ENCODE data around the gene F10.

The F10 gene

GRCh38 chr13:113166681-113167080, 44.1 kb downstream of the F10 start:
- no peak overlapping the region for H3K4me3 ChIP-seq (ENCODE audit: control insufficient read depth, low read depth, low read length)
- TF ChIP-seq CTCF (IDR thresholded peaks at IDR 0.05; ENCODE audit: control insufficient read depth, insufficient read depth, low read depth, low read length, missing control alignments) = no peak

GRCh38 chr13:113167155-113167554, 44.6 kb downstream of the F10 start:
- no peak for TF ChIP-seq CTCF (IDR thresholded peaks at IDR 0.05; ENCODE audit: control insufficient read depth, insufficient read depth, low read depth, low read length, missing control alignments)
- DNase-seq (ENCODE audit: low read depth) = no peak
- H3K4me3 ChIP-seq (ENCODE audit: control insufficient read depth, low read depth, low read length) = no peak overlapping the region

More at GRCh38 chr13:113166681-113167080, 44.1 kb downstream of the F10 start:
- DNase-seq (ENCODE audit: low read depth) = no peak

GRCh38 chr13:113167575-113167974, 45.0 kb downstream of the F10 start:
- no peak for TF ChIP-seq CTCF (IDR thresholded peaks at IDR 0.05; ENCODE audit: control insufficient read depth, insufficient read depth, low read depth, low read length, missing control alignments)
- DNase-seq (ENCODE audit: low read depth) = no peak
- H3K4me3 ChIP-seq (ENCODE audit: control insufficient read depth, low read depth, low read length) = no peak overlapping the region

GRCh38 chr13:113168211-113168610, 45.6 kb downstream of the F10 start:
- no peak for TF ChIP-seq CTCF (IDR thresholded peaks at IDR 0.05; ENCODE audit: control insufficient read depth, insufficient read depth, low read depth, low read length, missing control alignments)
- H3K4me3 ChIP-seq (ENCODE audit: control insufficient read depth, low read depth, low read length) = no peak overlapping the region
- DNase-seq (ENCODE audit: low read depth) = no peak

GRCh38 chr13:113169277-113170272, 47.0 kb downstream of the F10 start:
- no peak for TF ChIP-seq CTCF (IDR thresholded peaks at IDR 0.05; ENCODE audit: control insufficient read depth, insufficient read depth, low read depth, low read length, missing control alignments)
- no peak for DNase-seq (ENCODE audit: low read depth)
- H3K4me3 ChIP-seq (ENCODE audit: control insufficient read depth, low read depth, low read length) = no peak overlapping the region

- no peak overlapping the region for H3K4me3 ChIP-seq (ENCODE audit: control insufficient read depth, low read depth, low read length)
- no peak for DNase-seq (ENCODE audit: low read depth)
- no peak for TF ChIP-seq CTCF (IDR thresholded peaks at IDR 0.05; ENCODE audit: control insufficient read depth, insufficient read depth, low read depth, low read length, missing control alignments)
Observed at GRCh38 chr13:113170511-113170910, 47.9 kb downstream of the F10 start.
